MM.1S (cell line): ENCODE data around the gene ARMCX2.

Experiments used
- EZH2 ChIP-seq: fragments of 300-600 bp; sonication (generic); optimal IDR thresholded peaks from 2 replicates; pipeline ENCODE3; 2017; ENCODE audit warnings: low read depth, mild to moderate bottlenecking, antibody characterized with exemption, low read length, mixed read lengths
- EZH2phosphoT487 ChIP-seq: fragments of 300-600 bp; sonication (generic); IDR thresholded peaks from 2 replicates; pipeline ENCODE4 v1.6.1; 2018; ENCODE audit warnings: antibody characterized with exemption, low read length
- TF ChIP-seq, protein P1 (sequence below): fragments of 300-600 bp; sonication (generic); IDR thresholded peaks from 2 replicates; pipeline ENCODE4 v1.5.1; 2016; ENCODE audit warnings: antibody characterized with exemption, low read length, mixed read lengths

DNA sequence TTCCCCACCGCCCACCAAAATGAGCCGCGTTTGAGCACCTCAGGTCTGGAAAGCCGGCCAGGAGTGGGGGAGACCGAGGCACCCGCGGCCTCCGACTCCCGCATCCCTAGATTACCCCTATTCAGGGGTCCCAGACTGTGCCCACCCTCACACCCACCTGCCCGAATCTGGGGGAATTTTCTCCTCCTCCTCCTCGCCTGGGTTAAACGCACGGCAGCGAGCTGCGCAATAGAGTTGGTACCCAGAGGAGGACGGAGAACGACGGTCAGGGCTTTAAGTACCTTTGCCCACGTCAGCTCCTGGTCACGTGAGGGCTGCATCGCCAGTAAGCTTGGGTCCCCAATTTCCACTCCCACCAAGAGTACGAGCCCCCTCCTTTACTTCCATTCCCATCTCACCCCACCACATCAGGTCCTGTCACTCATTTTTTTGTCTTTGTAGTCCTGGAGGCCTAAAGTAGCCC is at the start of gene ARMCX2:
- TF ChIP-seq EZH2 (no peak), EZH2phosphoT487 (no peak)
- TF ChIP-seq, protein P1, sequence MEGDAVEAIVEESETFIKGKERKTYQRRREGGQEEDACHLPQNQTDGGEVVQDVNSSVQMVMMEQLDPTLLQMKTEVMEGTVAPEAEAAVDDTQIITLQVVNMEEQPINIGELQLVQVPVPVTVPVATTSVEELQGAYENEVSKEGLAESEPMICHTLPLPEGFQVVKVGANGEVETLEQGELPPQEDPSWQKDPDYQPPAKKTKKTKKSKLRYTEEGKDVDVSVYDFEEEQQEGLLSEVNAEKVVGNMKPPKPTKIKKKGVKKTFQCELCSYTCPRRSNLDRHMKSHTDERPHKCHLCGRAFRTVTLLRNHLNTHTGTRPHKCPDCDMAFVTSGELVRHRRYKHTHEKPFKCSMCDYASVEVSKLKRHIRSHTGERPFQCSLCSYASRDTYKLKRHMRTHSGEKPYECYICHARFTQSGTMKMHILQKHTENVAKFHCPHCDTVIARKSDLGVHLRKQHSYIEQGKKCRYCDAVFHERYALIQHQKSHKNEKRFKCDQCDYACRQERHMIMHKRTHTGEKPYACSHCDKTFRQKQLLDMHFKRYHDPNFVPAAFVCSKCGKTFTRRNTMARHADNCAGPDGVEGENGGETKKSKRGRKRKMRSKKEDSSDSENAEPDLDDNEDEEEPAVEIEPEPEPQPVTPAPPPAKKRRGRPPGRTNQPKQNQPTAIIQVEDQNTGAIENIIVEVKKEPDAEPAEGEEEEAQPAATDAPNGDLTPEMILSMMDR, result no peak
